GM19351 (cell line): Measurements from ENCODE around the gene BBS9.

Experiments used
- ATAC-seq: cut with Tn5 transposase; IDR thresholded peaks from one replicate; pipeline ENCODE4 v1.9.1; 2021; ENCODE audit warnings: mild to moderate bottlenecking, moderate library complexity; ENCODE audit not compliant: unreplicated experiment

Gene BBS9

GRCh38 chr7:33534833-33535232, 405.5 kb downstream of the BBS9 start:
- ATAC-seq, result no peak

GRCh38 chr7:33535989-33536388, 406.6 kb downstream of the BBS9 start:
- ATAC-seq, result no peak

- ATAC-seq, result no peak
These were observed 407.2 kb downstream of the BBS9 start for GRCh38 chr7:33536398-33537103.

GRCh38 chr7:33537104-33537477, 407.7 kb downstream of the BBS9 start:
- ATAC-seq, result no peak

- no peak for ATAC-seq
These were observed 409.8 kb downstream of the BBS9 start for GRCh38 chr7:33539198-33539597.

GRCh38 chr7:33539659-33540400, 410.5 kb downstream of the BBS9 start:
- no peak for ATAC-seq

- ATAC-seq, result no peak
These were observed 418.5 kb downstream of the BBS9 start for GRCh38 chr7:33547880-33548279.

- ATAC-seq, result no peak
These were observed 421.0 kb downstream of the BBS9 start for GRCh38 chr7:33550363-33550762.

- no peak for ATAC-seq
These were observed 421.6 kb downstream of the BBS9 start for GRCh38 chr7:33550979-33551378.

GRCh38 chr7:33554046-33554445, 424.7 kb downstream of the BBS9 start:
- no peak for ATAC-seq

GRCh38 chr7:33554576-33554975, 425.2 kb downstream of the BBS9 start:
- no peak for ATAC-seq

GRCh38 chr7:33556472-33556871, 427.1 kb downstream of the BBS9 start:
- no peak for ATAC-seq

- no peak for ATAC-seq
These were observed 429.4 kb downstream of the BBS9 start for GRCh38 chr7:33558549-33559323.

- no peak for ATAC-seq
These were observed 430.0 kb downstream of the BBS9 start for GRCh38 chr7:33559324-33559710.

- no peak for ATAC-seq
These were observed 433.6 kb downstream of the BBS9 start for GRCh38 chr7:33562996-33563395.

GRCh38 chr7:33563651-33564050, 434.3 kb downstream of the BBS9 start:
- no peak for ATAC-seq

- ATAC-seq, result no peak
These were observed 448.8 kb downstream of the BBS9 start for GRCh38 chr7:33578166-33578565.

- no peak for ATAC-seq
These were observed 449.7 kb downstream of the BBS9 start for GRCh38 chr7:33578881-33579672.

GRCh38 chr7:33579673-33579960, 450.3 kb downstream of the BBS9 start:
- ATAC-seq, result no peak

GRCh38 chr7:33581236-33581635, 451.9 kb downstream of the BBS9 start:
- no peak for ATAC-seq

GRCh38 chr7:33582104-33582503, 452.7 kb downstream of the BBS9 start:
- no peak for ATAC-seq
